ENCODE data around the gene ZNF280A.
"Not testable (repeated sequence)": the region's sequence is repeated elsewhere in the genome, so short reads cannot be mapped to it uniquely, and the experiment has no call there.

Gene ZNF280A

GRCh38 chr22:22513619-22514018 is 6.5 kb downstream of the ZNF280A start:
- no peak for DNase-seq (ENCODE audit: low spot score)

DNA sequence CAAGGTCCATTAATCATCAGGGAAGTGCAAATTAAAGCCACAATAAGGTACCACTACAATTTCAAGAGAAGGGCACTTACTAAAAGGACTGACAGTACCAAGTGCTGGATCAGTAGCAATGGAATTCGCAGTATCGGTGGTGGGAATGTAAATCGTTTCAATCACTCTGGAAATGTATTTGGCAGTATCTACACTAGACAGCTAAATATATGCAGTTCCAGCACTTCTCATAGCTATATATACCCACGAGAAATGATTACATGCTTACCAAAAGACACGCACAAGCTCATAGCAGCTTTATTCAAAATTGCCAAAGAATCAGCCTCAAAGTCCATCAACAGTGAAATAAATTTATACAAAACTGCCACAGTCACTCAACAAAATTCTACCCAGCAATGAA is 7.1 kb downstream of the ZNF280A start:
- no peak for DNase-seq (ENCODE audit: low spot score)

- DNase-seq (ENCODE audit: low spot score), result not testable (repeated sequence)
Measured at GRCh38 chr22:22510833-22511232, 9.2 kb downstream of the ZNF280A start.

GRCh38 chr22:22509912-22510311 is 10.2 kb downstream of the ZNF280A start:
- not testable (repeated sequence) for DNase-seq (ENCODE audit: low spot score)

DNA sequence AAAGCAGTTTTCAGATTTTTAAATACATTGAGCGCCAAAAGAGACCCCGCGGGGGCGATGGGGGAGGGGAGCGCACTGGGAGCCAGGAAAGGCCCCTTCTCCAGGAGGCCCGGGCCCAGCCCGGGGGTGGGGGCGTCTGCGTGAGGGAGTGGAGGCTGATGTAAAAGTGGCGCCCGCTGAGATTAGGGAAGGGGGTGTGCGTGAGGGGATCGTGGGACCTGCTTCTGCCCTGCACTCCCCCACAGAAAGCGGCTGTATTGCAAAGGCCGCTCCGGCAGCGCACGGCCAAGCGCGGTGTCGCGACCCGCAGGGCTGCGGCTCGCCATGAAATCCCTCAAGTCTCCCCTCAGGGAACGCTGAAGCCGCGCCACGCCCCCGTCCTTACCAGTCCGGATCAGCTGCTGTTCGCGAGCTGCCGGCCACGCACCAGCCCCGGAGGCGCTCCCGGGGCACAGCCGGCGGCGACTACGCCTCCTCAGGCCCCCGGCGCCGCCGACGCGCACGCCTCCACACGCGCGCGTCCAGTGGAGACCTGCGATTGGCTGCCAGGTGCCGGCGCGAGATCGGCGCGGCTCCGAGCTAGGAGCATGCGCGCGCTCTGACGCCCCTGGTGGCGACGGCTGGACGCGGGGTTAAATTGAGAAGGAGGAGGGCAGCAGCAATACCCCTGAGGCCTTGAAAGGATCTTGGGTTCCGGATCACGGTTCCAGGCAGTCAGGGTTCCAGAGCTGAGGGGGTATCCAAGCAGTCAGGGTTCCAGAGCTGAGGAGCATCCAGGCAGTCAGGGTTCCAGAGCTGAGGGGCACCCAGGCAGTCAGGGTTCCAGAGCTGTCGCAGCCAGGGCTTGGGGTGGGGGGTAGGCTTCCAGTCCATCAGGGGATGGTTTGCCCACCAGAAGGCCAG is 11.5 kb downstream of the ZNF280A start, which contains the start of gene ZNF280B:
ZNF280B (minus strand) TSS at position 469 of the 903 bp plus-strand sequence. CDS start 19,344 bp downstream, outside the sequence.
- DNase-seq (ENCODE audit: low spot score), result peak; percentile 86

GRCh38 chr22:22507743-22508273 is 12.3 kb downstream of the ZNF280A start:
- DNase-seq (ENCODE audit: low spot score), result no peak

DNA sequence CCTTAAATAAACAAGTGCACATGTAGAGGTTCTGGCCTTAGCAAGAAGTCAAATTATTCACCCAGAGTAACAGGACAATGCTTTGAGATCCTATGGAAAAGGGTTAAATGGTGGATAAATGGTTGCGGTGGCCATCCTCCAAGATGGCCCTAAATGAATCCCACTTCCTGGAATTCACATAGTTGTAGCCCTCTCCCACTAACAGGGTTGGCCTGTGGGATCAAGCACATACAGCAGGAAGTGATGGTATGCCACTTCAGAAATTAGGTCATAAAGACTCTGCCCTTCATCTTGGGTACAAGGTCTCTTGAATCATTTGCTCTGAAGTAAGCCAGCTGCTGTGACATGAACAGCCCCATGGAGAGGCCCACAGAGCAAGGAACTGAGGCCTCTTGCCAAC is 13.3 kb downstream of the ZNF280A start:
- DNase-seq (ENCODE audit: low spot score), result no peak

GRCh38 chr22:22498267-22498666 is 21.8 kb downstream of the ZNF280A start:
- no peak for DNase-seq (ENCODE audit: low spot score)

GRCh38 chr22:22491589-22491988 is 28.5 kb downstream of the ZNF280A start:
- DNase-seq (ENCODE audit: low spot score), result not testable (repeated sequence)

- DNase-seq (ENCODE audit: low spot score), result no peak
Measured at GRCh38 chr22:22488736-22489135, 31.3 kb downstream of the ZNF280A start.

DNA sequence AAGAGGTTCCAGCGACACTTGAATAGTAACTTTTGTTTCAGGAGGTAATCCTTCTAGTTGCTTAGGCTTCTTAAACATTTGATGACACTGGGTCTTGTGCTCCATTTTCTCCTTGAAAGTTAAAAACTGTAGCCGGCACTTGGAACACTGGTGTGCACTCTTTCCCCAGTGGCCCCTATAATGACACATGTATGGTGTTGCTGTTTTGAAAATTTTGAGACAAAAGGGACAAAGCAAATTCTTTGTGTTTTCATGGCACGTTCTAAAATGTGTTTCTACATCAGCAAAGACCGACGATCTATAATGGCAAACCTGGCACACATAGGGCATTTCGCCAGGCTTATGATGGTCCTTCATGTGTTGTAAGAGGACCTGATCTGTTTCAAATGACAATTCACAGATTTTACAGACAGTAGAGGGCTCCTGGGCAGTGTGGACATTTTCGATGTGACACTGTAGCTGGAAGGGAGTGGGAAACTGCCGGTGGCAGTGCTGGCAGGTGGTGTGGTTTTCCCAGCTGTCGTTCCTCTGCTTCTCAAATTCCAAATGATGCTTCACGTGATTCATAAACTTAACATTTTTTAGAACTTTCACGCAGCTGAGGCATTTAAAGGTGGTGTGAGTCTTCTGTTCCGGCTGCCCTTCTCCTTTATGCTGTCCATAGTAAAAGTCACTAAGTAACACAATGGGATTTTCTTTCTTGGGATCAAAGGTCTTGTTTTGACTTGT is 32.0 kb downstream of the ZNF280A start:
- DNase-seq (ENCODE audit: low spot score), result no peak

- DNase-seq (ENCODE audit: low spot score), result no peak
Measured at GRCh38 chr22:22487059-22487458, 33.0 kb downstream of the ZNF280A start.

DNA sequence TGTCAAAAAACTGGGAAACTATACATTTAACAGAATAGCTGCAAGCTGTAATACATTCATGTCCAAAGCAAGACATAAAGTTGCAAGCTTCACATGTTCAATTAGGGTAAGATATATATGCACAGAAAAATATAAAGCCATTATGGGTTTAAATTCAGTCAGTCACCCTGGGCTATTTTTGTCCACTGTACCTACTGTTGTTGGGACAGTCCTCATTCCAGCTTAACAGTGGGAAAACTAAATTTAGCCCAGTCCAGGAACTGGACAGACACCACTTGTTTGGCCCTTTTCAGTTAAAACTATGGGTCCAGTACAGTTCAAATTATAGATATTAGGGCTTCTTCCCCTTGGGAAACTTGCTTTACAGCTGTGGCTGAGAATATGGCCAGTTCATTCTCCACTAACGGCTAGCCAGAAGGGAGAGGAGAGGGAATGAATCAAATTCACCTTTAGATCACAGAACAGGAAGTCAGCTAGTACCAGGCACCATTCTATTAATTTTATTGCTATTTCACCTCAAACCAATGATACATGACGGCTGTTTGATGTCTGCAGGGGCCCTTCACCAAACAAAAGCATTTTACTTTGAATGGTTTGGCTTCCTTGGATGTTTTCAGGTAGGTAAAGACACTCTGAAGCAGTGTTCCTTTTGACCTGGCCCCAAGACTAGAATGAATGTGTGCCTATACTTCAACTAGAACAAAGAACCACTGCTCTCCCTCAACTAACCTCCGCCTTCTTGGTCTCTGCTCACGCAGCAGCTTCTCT is 33.8 kb downstream of the ZNF280A start:
- no peak for DNase-seq (ENCODE audit: low spot score)

- no peak for DNase-seq (ENCODE audit: low spot score)
Measured at GRCh38 chr22:22485524-22485923, 34.5 kb downstream of the ZNF280A start.

GRCh38 chr22:22484023-22484422 is 36.0 kb downstream of the ZNF280A start:
- no peak for DNase-seq (ENCODE audit: low spot score)

GRCh38 chr22:22480940-22481339 is 39.1 kb downstream of the ZNF280A start:
- DNase-seq (ENCODE audit: low spot score), result no peak

GRCh38 chr22:22479999-22480532 is 40.0 kb downstream of the ZNF280A start:
- no peak for DNase-seq (ENCODE audit: low spot score)

- no peak for DNase-seq (ENCODE audit: low spot score)
Measured at GRCh38 chr22:22479116-22479515, 41.0 kb downstream of the ZNF280A start.

GRCh38 chr22:22478470-22478869 is 41.6 kb downstream of the ZNF280A start:
- no peak for DNase-seq (ENCODE audit: low spot score)

GRCh38 chr22:22474733-22475132 is 45.3 kb downstream of the ZNF280A start:
- no peak for DNase-seq (ENCODE audit: low spot score)

DNA sequence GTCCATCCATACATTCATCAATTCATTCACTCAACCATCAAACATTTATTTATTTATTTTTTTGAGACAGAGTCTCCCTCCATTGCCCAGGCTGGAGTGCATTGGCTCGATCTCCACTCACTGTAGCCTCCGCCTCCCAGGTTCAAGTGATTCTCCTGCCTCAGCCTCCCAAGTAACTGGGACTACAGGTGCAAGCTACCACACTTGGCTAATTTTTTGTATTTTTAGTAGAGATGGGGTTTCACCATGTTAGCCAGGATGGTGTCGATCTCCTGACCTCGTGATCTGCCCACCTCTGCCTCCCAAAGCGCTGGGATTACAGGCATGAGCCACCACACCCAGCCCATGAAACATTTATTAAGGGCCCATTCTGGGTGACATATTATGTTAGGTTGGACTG is 49.0 kb downstream of the ZNF280A start:
- not testable (repeated sequence) for DNase-seq (ENCODE audit: low spot score)

- DNase-seq (ENCODE audit: low spot score), result no peak
Measured at GRCh38 chr22:22469527-22469926, 50.5 kb downstream of the ZNF280A start.
